Endothelial cell of umbilical vein (primary cell): ENCODE results near the gene ATP5MC2. TPM values are rescaled to one million over a fixed set of nuclear protein-coding genes. Genes with fewer than 3 reads are reported as not detected.

Source experiments
- BruUV-seq: library from RNA; stranded (reverse); fragments of 400-500 nt; replicated peaks from 2 replicates; lab custom pipeline; 2021; lab: Mats Ljungman, UMichigan
- CTCF ChIA-PET: fragments of 300-600, 350-600 bp; sonication (Branson Sonifier 250); formaldehyde crosslinking; loops from one replicate; lab custom pipeline; 2021; ENCODE audit warnings: antibody characterized with exemption, inconsistent platforms; lab: Charles Lee
- POLR2A ChIA-PET: fragments of 300-600, 350-600 bp; sonication (Branson Sonifier 250); formaldehyde crosslinking; loops from one replicate; lab custom pipeline; 2021; ENCODE audit warnings: antibody characterized with exemption, inconsistent platforms; lab: Charles Lee
- DNase-seq: peaks from one replicate; pipeline ENCODE4 v3.0.0-alpha.2; 2011; ENCODE audit warnings: low read depth, low spot score
- FAIRE-seq: peaks from 2 replicates; lab custom pipeline; 2011; peaks lifted over from hg19 to GRCh38; lab: Jason Lieb, UNC
- H2AFZ ChIP-seq: 2 replicates; pipeline ENCODE4 v1.6.0; 2012; ENCODE audit warnings: low read depth, low read length, control low read depth, inconsistent platforms
- H3K27ac ChIP-seq: 2 replicates; pipeline ENCODE4 v1.5.1; 2011; ENCODE audit warnings: low read depth, mild to moderate bottlenecking, control low read depth, low read length, moderate library complexity; ENCODE audit not compliant: insufficient read depth
- H3K27me3 ChIP-seq, 2 experiments: 2 replicates each; pipeline versions ENCODE4 v1.6.0 to v1.6.1; 2011; ENCODE audit warnings: low read length in 2 of 2, mixed read lengths in 1 of 2; ENCODE audit not compliant: control insufficient read depth in 2 of 2, insufficient read depth in 2 of 2
- H3K36me3 ChIP-seq, 2 experiments: 2 replicates in 1 of 2; 3 replicates in 1 of 2; pipeline ENCODE4 v1.5.1; 2011; ENCODE audit warnings: low read length in 2 of 2, mild to moderate bottlenecking in 1 of 2, moderate library complexity in 1 of 2; ENCODE audit not compliant: control insufficient read depth in 2 of 2, insufficient read depth in 2 of 2; ENCODE audit errors: extremely low read depth in 1 of 2
- H3K4me1 ChIP-seq: 3 replicates; pipeline ENCODE4 v1.5.1; 2011; ENCODE audit warnings: mild to moderate bottlenecking, low read length; ENCODE audit not compliant: control insufficient read depth, insufficient read depth; ENCODE audit errors: extremely low read depth
- H3K4me2 ChIP-seq: 2 replicates; pipeline ENCODE4 v1.6.1; 2011; ENCODE audit warnings: low read length, control low read depth, mixed read lengths; ENCODE audit not compliant: insufficient read depth
- H3K4me3 ChIP-seq, 3 experiments: fragments of 200-600 bp in 1 of 3; sonication (generic), shearing (Covaris generic) in 1 of 3; replicated peaks in 1 of 3; 2 replicates each; pipeline ENCODE4 v1.5.1; 2011 to 2016; ENCODE audit warnings: control low read depth in 3 of 3, low read length in 3 of 3, mild to moderate bottlenecking in 2 of 3, inconsistent platforms in 1 of 3, low read depth in 1 of 3, moderate library complexity in 1 of 3; ENCODE audit not compliant: insufficient read depth in 1 of 3
- H3K79me2 ChIP-seq: 2 replicates; pipeline ENCODE4 v1.6.0; 2012; ENCODE audit warnings: low read length, inconsistent platforms; ENCODE audit not compliant: control insufficient read depth, insufficient read depth
- H3K9ac ChIP-seq: replicated peaks from 2 replicates; pipeline ENCODE3; 2011; ENCODE audit warnings: low read length, control low read depth; ENCODE audit not compliant: insufficient read depth; ENCODE audit errors: extremely low read depth
- H3K9me1 ChIP-seq: replicated peaks from 3 replicates; pipeline ENCODE4 v1.6.0; 2011; ENCODE audit warnings: mild to moderate bottlenecking, low read length; ENCODE audit not compliant: control insufficient read depth, insufficient read depth; ENCODE audit errors: extremely low read depth
- H3K9me3 ChIP-seq: replicated peaks from 2 replicates; pipeline ENCODE4 v1.5.1; 2012; ENCODE audit warnings: low read length, inconsistent platforms; ENCODE audit not compliant: control insufficient read depth, insufficient read depth
- H4K20me1 ChIP-seq: replicated peaks from 2 replicates; pipeline ENCODE3; 2011; ENCODE audit warnings: mild to moderate bottlenecking, low read length; ENCODE audit not compliant: control insufficient read depth, insufficient read depth; ENCODE audit errors: extremely low read depth
- EZH2 ChIP-seq: IDR thresholded peaks from 2 replicates; pipeline ENCODE4 v1.6.1; 2012; ENCODE audit warnings: borderline replicate concordance, low read depth, mild to moderate bottlenecking, moderate library complexity, low read length, inconsistent platforms; ENCODE audit not compliant: severe bottlenecking
- FOS ChIP-seq: IDR thresholded peaks from 2 replicates; pipeline ENCODE4 v1.6.1; 2011; ENCODE audit warnings: mild to moderate bottlenecking, low read length, moderate library complexity, borderline replicate concordance; ENCODE audit not compliant: insufficient read depth
- GATA2 ChIP-seq: IDR thresholded peaks from 2 replicates; pipeline ENCODE4 v1.7.0; 2011; ENCODE audit warnings: low read depth, mild to moderate bottlenecking, moderate library complexity, mixed read lengths, low read length; ENCODE audit not compliant: insufficient read length, insufficient read depth
- JUN ChIP-seq: IDR thresholded peaks from 2 replicates; pipeline ENCODE4 v1.6.1; 2011; ENCODE audit warnings: borderline replicate concordance, low read depth; ENCODE audit not compliant: insufficient read length, insufficient read depth
- MYC ChIP-seq: IDR thresholded peaks from one replicate; pipeline ENCODE4 v1.6.1; 2011; ENCODE audit warnings: mild to moderate bottlenecking, low read depth, low read length
- POLR2A ChIP-seq: IDR thresholded peaks from 2 replicates; pipeline ENCODE4 v1.6.1; 2012; ENCODE audit warnings: low read depth, mild to moderate bottlenecking, control low read depth, low read length
- POLR2AphosphoS5 ChIP-seq: IDR thresholded peaks from 2 replicates; pipeline ENCODE4 v1.6.1; 2012; ENCODE audit warnings: low read depth, mild to moderate bottlenecking, control low read depth, low read length, moderate library complexity; ENCODE audit not compliant: insufficient read depth
- dilution Hi-C: fragments of 300-500 bp; cut with MboI; formaldehyde crosslinking; loops from one replicate; pipeline ENCODE4 v1.15.0; 2019; ENCODE audit warnings: low sequenced_read_pairs; ENCODE audit not compliant: extremely low pct_ligation_motif_present
- intact Hi-C: fragments of 100-400 bp; cut with micrococcal nuclease; formaldehyde crosslinking; loops from one replicate; pipeline ENCODE4 v1.10.0; 2022
- polyA plus RNA-seq, 4 experiments: library from polyadenylated mRNA; depleted of rRNA in 3 of 4; stranded (reverse) in 3 of 4; unstranded in 1 of 4; fragments of >200 nt; gene quantifications; 2 replicates each; pipeline versions ENCODE4 v1.2.1 to v1.2.3, GENCODE V29; 2011 to 2012; ENCODE audit warnings: missing spikeins in 1 of 4
- total RNA-seq: library from RNA; stranded (reverse); gene quantifications from 2 replicates; pipeline ENCODE4 v1.2.3, GENCODE V29; 2021
- TF ChIP-seq, protein P1 (sequence below), 2 donors: IDR thresholded peaks; 1 replicate in 1 of 2; 2 replicates in 1 of 2; pipeline ENCODE4 v1.5.1; 2011; ENCODE audit warnings: low read length in 2 of 2, mild to moderate bottlenecking in 2 of 2, moderate library complexity in 2 of 2, control low read depth in 1 of 2, inconsistent platforms in 1 of 2, low read depth in 1 of 2; ENCODE audit not compliant: insufficient read depth in 1 of 2; ENCODE audit errors: extremely low read depth in 1 of 2
- TF ChIP-seq, protein P2 (sequence below): IDR thresholded peaks from 2 replicates; pipeline ENCODE4 v1.6.1; 2011; ENCODE audit not compliant: insufficient read depth, insufficient read length

The ATP5MC2 gene
- total and polyA plus RNA-seq, 2 donors (not counting 3 experiments of a cell fraction or from before 2014, with no cell fraction given), result 402 to 820 TPM

DNA sequence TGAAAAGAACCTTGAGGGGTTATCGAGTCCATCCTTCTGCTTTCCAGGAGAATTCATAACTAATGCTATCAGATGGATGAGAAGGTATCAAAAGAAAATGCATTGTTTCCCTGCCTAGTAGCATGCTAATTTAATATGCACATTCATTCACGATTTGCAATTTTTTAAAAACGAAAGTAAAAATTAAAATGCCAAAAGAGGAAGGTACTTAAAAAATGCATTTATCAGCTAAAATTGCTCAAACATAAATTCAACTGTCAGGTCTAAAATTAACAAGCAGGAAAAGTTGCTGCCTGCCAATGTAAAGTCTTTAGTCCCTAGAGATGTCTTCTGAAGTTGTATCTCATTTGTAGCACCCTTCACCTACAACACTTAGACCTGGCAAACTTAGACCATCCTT is 57.6 kb downstream of the ATP5MC2 start:
- POLR2A ChIA-PET, result interaction anchor here (0.7 kb wide), 1 partner anchor 37 kb away, joined by 5 read pairs; no protein-coding TSS in a partner anchor
- peaks cover 0 to 2% of the 10 kb centered on the region in 2 experiments for H3K36me3 ChIP-seq
- H3K4me3 ChIP-seq, result peak overlapping the region in 2 of 3 experiments; percentile 49 to 67
- CTCF ChIA-PET, result interaction anchor here (1.1 to 4.5 kb wide), 4 partner anchors 18 to 75 kb away, joined by 3 to 21 read pairs (median 4); no protein-coding TSS in a partner anchor
- intact Hi-C loops, result loop anchor here (1.0 to 2.0 kb wide), 2 partner anchors 8 to 57 kb away; partner anchors contain the start of gene ATF7
- peaks cover 36% of the 10 kb centered on the region for H3K4me1 ChIP-seq
- no peaks in the 10 kb centered on the region for H3K27me3 ChIP-seq
- no peaks in the 10 kb centered on the region for H3K9me3 ChIP-seq
- dilution Hi-C loops, result no loop called here
- peak overlapping the region; percentile 74 for H3K9ac ChIP-seq
- DNase-seq (no peak), FAIRE-seq (no peak)
- peaks cover 81% of the 10 kb centered on the region for H3K79me2 ChIP-seq
- peak overlapping the region; percentile 76 for H3K27ac ChIP-seq
- no peak overlapping the region for H2AFZ ChIP-seq
- H3K9me1 ChIP-seq, result no peaks in the 10 kb centered on the region
- peaks cover 2% of the 10 kb centered on the region for H4K20me1 ChIP-seq
- H3K4me2 ChIP-seq, result peak overlapping the region; percentile 99
- TF ChIP-seq POLR2A (no peak), MYC (no peak), EZH2 (no peak), POLR2AphosphoS5 (no peak), FOS (no peak), JUN (no peak), GATA2 (no peak)
- TF ChIP-seq, protein P1, sequence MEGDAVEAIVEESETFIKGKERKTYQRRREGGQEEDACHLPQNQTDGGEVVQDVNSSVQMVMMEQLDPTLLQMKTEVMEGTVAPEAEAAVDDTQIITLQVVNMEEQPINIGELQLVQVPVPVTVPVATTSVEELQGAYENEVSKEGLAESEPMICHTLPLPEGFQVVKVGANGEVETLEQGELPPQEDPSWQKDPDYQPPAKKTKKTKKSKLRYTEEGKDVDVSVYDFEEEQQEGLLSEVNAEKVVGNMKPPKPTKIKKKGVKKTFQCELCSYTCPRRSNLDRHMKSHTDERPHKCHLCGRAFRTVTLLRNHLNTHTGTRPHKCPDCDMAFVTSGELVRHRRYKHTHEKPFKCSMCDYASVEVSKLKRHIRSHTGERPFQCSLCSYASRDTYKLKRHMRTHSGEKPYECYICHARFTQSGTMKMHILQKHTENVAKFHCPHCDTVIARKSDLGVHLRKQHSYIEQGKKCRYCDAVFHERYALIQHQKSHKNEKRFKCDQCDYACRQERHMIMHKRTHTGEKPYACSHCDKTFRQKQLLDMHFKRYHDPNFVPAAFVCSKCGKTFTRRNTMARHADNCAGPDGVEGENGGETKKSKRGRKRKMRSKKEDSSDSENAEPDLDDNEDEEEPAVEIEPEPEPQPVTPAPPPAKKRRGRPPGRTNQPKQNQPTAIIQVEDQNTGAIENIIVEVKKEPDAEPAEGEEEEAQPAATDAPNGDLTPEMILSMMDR (IDR thresholded peaks at IDR 0.05; ENCODE audit: extremely low read depth in 1 of 2, insufficient read depth in 1 of 2, low read depth in 1 of 2, low read length in 2 of 2), result no peak
- TF ChIP-seq, protein P2, sequence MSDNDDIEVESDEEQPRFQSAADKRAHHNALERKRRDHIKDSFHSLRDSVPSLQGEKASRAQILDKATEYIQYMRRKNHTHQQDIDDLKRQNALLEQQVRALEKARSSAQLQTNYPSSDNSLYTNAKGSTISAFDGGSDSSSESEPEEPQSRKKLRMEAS, result no peak
- TSS peak; percentile 65 for BruUV-seq
